SK-N-SH treated with all-trans-retinoic acid at 6 μM for 48 hours (cell line): ENCODE measurements around the gene KIAA1217.

Experiments used
- PATZ1 ChIP-seq: fragments of 250-450 bp; sonication (Bioruptor Pico); IDR thresholded peaks from 2 replicates; pipeline ENCODE4 v1.8.0; 2020; ENCODE audit warnings: mild to moderate bottlenecking, moderate library complexity, borderline replicate concordance
- PPARA ChIP-seq: fragments of 250-450 bp; sonication (Bioruptor Pico); IDR thresholded peaks from 2 replicates; pipeline ENCODE4 v1.5.0; 2020; ENCODE audit warnings: mild to moderate bottlenecking, borderline replicate concordance
- RARB ChIP-seq: fragments of 250-450 bp; sonication (Bioruptor Pico); IDR thresholded peaks from 2 replicates; pipeline ENCODE4 v1.8.0; 2021; ENCODE audit warnings: mild to moderate bottlenecking, moderate library complexity
- TSHZ2 ChIP-seq: fragments of 250-450 bp; sonication (Bioruptor Pico); IDR thresholded peaks from 2 replicates; pipeline ENCODE4 v1.5.0; 2020; ENCODE audit warnings: mild to moderate bottlenecking, moderate library complexity

GRCh38 chr10:24311888-24312287 is 103.0 kb downstream of the KIAA1217 start:
- TF ChIP-seq TSHZ2 (CRISPR knock-in tag) (no peak), PATZ1 (CRISPR knock-in tag) (no peak), PPARA (no peak), RARB (CRISPR knock-in tag) (no peak)
